NCI-H226 (cell line): ENCODE results near the gene ST8SIA2.

Experiments
- DNase-seq: peaks from one replicate; pipeline ENCODE4 v3.0.0-alpha.2; 2015

ST8SIA2 gene

GRCh38 chr15:92393071-92393979 lies at the start of gene ST8SIA2:
TSS of gene ST8SIA2 (plus strand) at chr15:92393881. CDS start at chr15:92394065, 184 bp downstream.
- no peak for DNase-seq

GRCh38 chr15:92343924-92344643 lies 49.6 kb upstream of the ST8SIA2 start:
- no peak for DNase-seq

- DNase-seq, result no peak
Observed at GRCh38 chr15:92346063-92346462, 47.6 kb upstream of the ST8SIA2 start.

GRCh38 chr15:92355307-92355706 lies 38.4 kb upstream of the ST8SIA2 start:
- DNase-seq, result no peak

- DNase-seq, result no peak
Observed at GRCh38 chr15:92361321-92362000, 32.2 kb upstream of the ST8SIA2 start.

GRCh38 chr15:92362001-92362350 lies 31.7 kb upstream of the ST8SIA2 start:
- no peak for DNase-seq

- no peak for DNase-seq
Observed at GRCh38 chr15:92365084-92365483, 28.6 kb upstream of the ST8SIA2 start.

- no peak for DNase-seq
Observed at GRCh38 chr15:92365906-92366305, 27.8 kb upstream of the ST8SIA2 start.

- DNase-seq, result no peak
Observed at GRCh38 chr15:92366381-92366780, 27.3 kb upstream of the ST8SIA2 start.

GRCh38 chr15:92375057-92375456 lies 18.6 kb upstream of the ST8SIA2 start:
- DNase-seq, result no peak

GRCh38 chr15:92376109-92376508 lies 17.6 kb upstream of the ST8SIA2 start:
- no peak for DNase-seq

GRCh38 chr15:92377083-92377789 lies 16.4 kb upstream of the ST8SIA2 start:
- DNase-seq, result no peak

GRCh38 chr15:92383519-92384324 lies 10.0 kb upstream of the ST8SIA2 start:
- no peak for DNase-seq

- no peak for DNase-seq
Observed at GRCh38 chr15:92384381-92384780, 9.3 kb upstream of the ST8SIA2 start.

- no peak for DNase-seq
Observed at GRCh38 chr15:92385096-92385495, 8.6 kb upstream of the ST8SIA2 start.

- DNase-seq, result no peak
Observed at GRCh38 chr15:92391640-92392039, 2.0 kb upstream of the ST8SIA2 start.

GRCh38 chr15:92392462-92392861 lies 1.2 kb upstream of the ST8SIA2 start:
- DNase-seq, result no peak

- no peak for DNase-seq
Observed at GRCh38 chr15:92393980-92394308, 263 bp downstream of the ST8SIA2 start.

- no peak for DNase-seq
Observed at GRCh38 chr15:92394309-92395097, 822 bp downstream of the ST8SIA2 start.

GRCh38 chr15:92395098-92395635 lies 1.5 kb downstream of the ST8SIA2 start:
- no peak for DNase-seq
